HepG2 (cell line): Measurements from ENCODE around the gene MAP3K19. TPM values are rescaled to one million over a fixed set of nuclear protein-coding genes. Genes with fewer than 3 reads are reported as not detected.
A peak's percentile ranks its signal among the peaks of the same experiment; 100 is the strongest.

Experiments used
- ARID2 ChIP-seq: sonication (generic); formaldehyde crosslinking; IDR thresholded peaks from 2 replicates; pipeline ENCODE4 v1.8.1; 2022; ENCODE audit warnings: mild to moderate bottlenecking, missing genetic modification reagents, borderline replicate concordance
- ARNT2 ChIP-seq: sonication (generic); formaldehyde crosslinking; IDR thresholded peaks from 2 replicates; pipeline ENCODE4 v1.8.0; 2022; ENCODE audit warnings: mild to moderate bottlenecking, low read depth, missing genetic modification reagents, moderate library complexity
- FOXO4 ChIP-seq: sonication (generic); formaldehyde crosslinking; conservative IDR thresholded peaks from 2 replicates; pipeline ENCODE4 v1.8.1; 2023; ENCODE audit warnings: missing genetic modification reagents
- HBP1 ChIP-seq: IDR thresholded peaks from 2 replicates; pipeline ENCODE4 v1.6.1; 2016; ENCODE audit warnings: low read depth, control low read depth
- HOXA5 ChIP-seq: sonication (generic); formaldehyde crosslinking; IDR thresholded peaks from 2 replicates; pipeline ENCODE4 v1.4.0; 2020; ENCODE audit warnings: missing genetic modification reagents
- NFKBIZ ChIP-seq: IDR thresholded peaks from 2 replicates; pipeline ENCODE4 v1.6.1; 2018; ENCODE audit warnings: missing genetic modification reagents, missing compliant biosample characterization
- REST ChIP-seq, 2 experiments: IDR thresholded peaks; 2 replicates each; pipeline ENCODE4 v1.6.1; 2011 to 2012; ENCODE audit warnings: low read length in 2 of 2, borderline replicate concordance in 1 of 2, low read depth in 1 of 2, mild to moderate bottlenecking in 1 of 2, moderate library complexity in 1 of 2
- SNRNP70 ChIP-seq: fragments of 200-400 bp; formaldehyde crosslinking; IDR thresholded peaks from 2 replicates; pipeline ENCODE4 v1.6.1; 2017; ENCODE audit warnings: mild to moderate bottlenecking, low read depth, low read length, moderate library complexity
- STAT5B ChIP-seq: sonication (generic); formaldehyde crosslinking; IDR thresholded peaks from 2 replicates; pipeline ENCODE4 v1.4.0; 2020; ENCODE audit warnings: missing genetic modification reagents
- ZBTB44 ChIP-seq: sonication (generic); formaldehyde crosslinking; IDR thresholded peaks from 2 replicates; pipeline ENCODE4 v1.4.0; 2020; ENCODE audit warnings: missing genetic modification reagents
- ZHX1 ChIP-seq: sonication (generic); formaldehyde crosslinking; IDR thresholded peaks from 2 replicates; pipeline ENCODE4 v1.8.1; 2022; ENCODE audit warnings: low read depth, mild to moderate bottlenecking, missing genetic modification reagents
- ZNF12 ChIP-seq: sonication (generic); formaldehyde crosslinking; IDR thresholded peaks from 2 replicates; pipeline ENCODE4 v1.5.0; 2020; ENCODE audit warnings: missing genetic modification reagents
- ZNF20 ChIP-seq: sonication (generic); formaldehyde crosslinking; IDR thresholded peaks from 2 replicates; pipeline ENCODE4 v1.4.0; 2020; ENCODE audit warnings: mild to moderate bottlenecking, moderate library complexity, missing genetic modification reagents
- ZNF30 ChIP-seq: sonication (generic); formaldehyde crosslinking; IDR thresholded peaks from 2 replicates; pipeline ENCODE4 v1.5.0; 2020; ENCODE audit warnings: mild to moderate bottlenecking, missing genetic modification reagents
- ZNF331 ChIP-seq: sonication (generic); formaldehyde crosslinking; IDR thresholded peaks from 2 replicates; pipeline ENCODE4 v1.4.0; 2020; ENCODE audit warnings: missing genetic modification reagents
- ZNF800 ChIP-seq: sonication (generic); formaldehyde crosslinking; IDR thresholded peaks from 2 replicates; pipeline ENCODE4 v1.4.0; 2020; ENCODE audit warnings: missing genetic modification reagents
- polyA plus RNA-seq, 8 experiments: library from polyadenylated mRNA; depleted of rRNA in 3 of 8; stranded (reverse) in 7 of 8; unstranded in 1 of 8; fragments of >200 nt; fragmentation: Illumina TruSeq in 4 of 8; extraction: Trizol in 4 of 8; gene quantifications; 2 replicates each; pipeline versions ENCODE4 v1.2.1 to v1.2.3, GENCODE V29; 2011 to 2016; ENCODE audit warnings: low read depth in 4 of 8, missing spikeins in 1 of 8, mixed read lengths in 1 of 8; ENCODE audit not compliant: insufficient read depth in 1 of 8
- total RNA-seq, 5 experiments: library from RNA; depleted of rRNA; stranded (reverse); fragments of >200 nt; fragmentation: Illumina TruSeq; extraction: Trizol; gene quantifications; 2 replicates each; pipeline ENCODE4 v1.2.3, GENCODE V29; 2016; ENCODE audit warnings: low read depth in 1 of 5

MAP3K19 gene
- total and polyA plus RNA-seq, 2 of the 13 experiments (the other 11 are each of a cell fraction or from before 2014, with no cell fraction given), result not detected

- 0 out of 2 replicates have a peak, but pooled peaks have one; percentile 44 for TF ChIP-seq ARNT2 (CRISPR knock-in tag)
- peak; percentile 35; the same call in 1 of the 2 replicates for TF ChIP-seq HOXA5 (CRISPR knock-in tag)
- peak; percentile 76; the same call in 1 of the 2 replicates for TF ChIP-seq ZBTB44 (CRISPR knock-in tag)
- 0 out of 2 replicates have a peak, but pooled peaks have one; percentile 46 for TF ChIP-seq ZNF12 (CRISPR knock-in tag)
- no peak for TF ChIP-seq ZHX1 (CRISPR knock-in tag)
- TF ChIP-seq ZNF30 (CRISPR knock-in tag), result 0 out of 2 replicates have a peak, but pooled peaks have one; percentile 36
- TF ChIP-seq ZNF20 (CRISPR knock-in tag), result no peak
- TF ChIP-seq ZNF800 (CRISPR knock-in tag), result 0 out of 2 replicates have a peak, but pooled peaks have one; percentile 44
- no peak for TF ChIP-seq SNRNP70
- TF ChIP-seq ZNF331, result peak; percentile 73; the same call in 1 of the 2 replicates
- no peak for TF ChIP-seq ARID2 (CRISPR knock-in tag)
- 0 out of 2 replicates have a peak, but pooled peaks have one; percentile 24 for TF ChIP-seq FOXO4 (CRISPR knock-in tag)
- TF ChIP-seq STAT5B (CRISPR knock-in tag), result no peak
- TF ChIP-seq HBP1, result 0 out of 2 replicates have a peak, but pooled peaks have one; percentile 60
- peak; percentile 71 to 98 for TF ChIP-seq REST (IDR thresholded peaks at IDR 0.05; ENCODE audit: borderline replicate concordance in 1 of 2, low read depth in 1 of 2, low read length in 2 of 2)
- no peak for TF ChIP-seq NFKBIZ (CRISPR knock-in tag)
Observed at GRCh38 chr2:135030826-135031225, 16.4 kb downstream of the MAP3K19 start (continued).
